DOHH2 (cell line): ENCODE data around the gene PDE4D.

Source experiments
- CTCF ChIP-seq: fragments of 200-600 bp; sonication (generic); IDR thresholded peaks from one replicate; pipeline ENCODE4 v1.5.1; 2014; ENCODE audit warnings: antibody characterized with exemption, mild to moderate bottlenecking, low read depth, low read length; ENCODE audit not compliant: poor library complexity, severe bottlenecking
- EZH2phosphoT487 ChIP-seq: fragments of 200-600 bp; sonication (generic); IDR thresholded peaks from 2 replicates; pipeline ENCODE4 v1.6.1; 2017; ENCODE audit warnings: borderline replicate concordance, mild to moderate bottlenecking, antibody characterized with exemption, low read length, moderate library complexity, mixed read lengths

GRCh38 chr5:59732806-59733205 lies 160.7 kb downstream of the PDE4D start:
- TF ChIP-seq CTCF, result no peak
- TF ChIP-seq EZH2phosphoT487, result no peak
